Measurements from ENCODE around the gene MXD4. TPM values are rescaled to one million over a fixed set of nuclear protein-coding genes. Genes with fewer than 3 reads are reported as not detected.
"Not testable (repeated sequence)": the region's sequence is repeated elsewhere in the genome, so short reads cannot be mapped to it uniquely, and the experiment has no call there.

The MXD4 gene
- total RNA-seq, 1 donor from 2014 or later, result 102 TPM

DNA sequence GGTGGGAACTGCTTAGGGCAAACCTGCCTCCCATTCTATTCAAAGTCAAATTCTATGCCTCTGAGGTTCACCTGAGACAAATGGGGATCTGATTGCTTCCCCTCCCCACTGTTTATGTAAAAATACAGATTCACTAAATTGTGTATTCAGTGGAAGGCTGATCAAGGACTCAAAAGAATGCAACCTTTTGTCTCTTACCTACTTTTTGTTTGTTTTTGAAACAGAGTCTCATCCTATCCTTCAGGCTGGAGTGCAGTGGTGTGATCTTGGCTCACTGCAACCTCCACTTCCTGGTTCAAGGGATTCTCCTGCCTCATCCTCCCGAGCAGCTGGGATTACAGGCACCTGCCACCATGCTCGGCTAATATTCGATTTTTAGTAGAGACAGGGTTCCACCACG lies 40.5 kb downstream of the MXD4 start:
- DNase-seq (ENCODE audit: low read depth), result not testable (repeated sequence)

DNA sequence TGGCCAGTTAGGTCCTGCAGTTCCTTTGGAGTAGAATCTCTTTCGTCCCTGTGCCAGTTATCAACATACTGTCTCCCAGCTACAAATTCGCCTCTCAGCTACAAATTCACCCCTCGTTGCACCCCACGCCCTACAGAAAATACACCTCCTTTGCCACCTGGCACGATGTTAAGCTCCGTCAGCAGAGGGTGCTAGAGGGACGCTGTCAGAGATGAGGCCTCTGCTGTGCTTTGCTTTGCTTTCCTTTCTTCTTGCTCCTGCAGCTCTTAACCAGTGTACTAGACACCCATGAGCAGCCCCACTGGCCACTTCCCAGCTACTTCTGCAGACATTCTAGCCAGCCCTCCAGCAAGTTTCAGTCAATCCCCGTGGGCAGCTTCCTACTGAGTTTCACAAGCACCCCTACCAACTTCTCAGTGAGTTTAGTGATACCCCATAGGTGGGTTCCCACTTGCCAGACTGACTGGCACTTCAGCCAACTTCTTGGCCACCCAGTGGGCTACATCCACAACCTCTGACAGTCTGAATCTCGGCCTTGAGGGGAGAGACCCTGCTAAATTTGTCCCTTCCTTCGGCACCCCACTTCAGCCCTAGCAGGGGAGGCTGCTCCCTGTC lies 41.8 kb downstream of the MXD4 start:
- DNase-seq (ENCODE audit: low read depth), result peak; percentile 58

DNA sequence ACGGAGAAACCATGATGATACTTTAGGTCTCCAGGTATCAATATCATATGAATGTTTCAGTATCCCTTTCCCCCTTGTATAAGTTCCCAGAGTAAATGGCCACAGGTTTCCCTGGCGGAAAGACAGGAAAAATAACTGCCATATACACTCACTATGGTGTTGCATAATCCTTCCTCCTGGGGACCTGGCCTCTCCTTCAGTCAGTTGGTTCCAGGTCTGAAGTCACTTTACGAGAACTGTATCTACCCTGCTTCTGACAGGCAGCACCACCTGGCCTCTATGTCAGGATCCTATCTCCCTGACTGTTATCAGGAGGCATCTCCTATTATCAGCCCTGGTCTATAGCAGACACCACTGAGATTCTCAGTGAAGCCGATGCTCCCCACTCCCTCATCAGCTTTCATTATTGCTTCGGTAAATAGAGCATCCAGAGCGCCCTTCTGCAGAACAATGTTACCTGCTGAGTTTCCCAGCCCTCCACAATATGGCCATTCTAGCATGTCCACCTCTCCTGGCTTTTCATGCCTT lies 42.6 kb downstream of the MXD4 start:
- DNase-seq (ENCODE audit: low read depth), result no peak

DNA sequence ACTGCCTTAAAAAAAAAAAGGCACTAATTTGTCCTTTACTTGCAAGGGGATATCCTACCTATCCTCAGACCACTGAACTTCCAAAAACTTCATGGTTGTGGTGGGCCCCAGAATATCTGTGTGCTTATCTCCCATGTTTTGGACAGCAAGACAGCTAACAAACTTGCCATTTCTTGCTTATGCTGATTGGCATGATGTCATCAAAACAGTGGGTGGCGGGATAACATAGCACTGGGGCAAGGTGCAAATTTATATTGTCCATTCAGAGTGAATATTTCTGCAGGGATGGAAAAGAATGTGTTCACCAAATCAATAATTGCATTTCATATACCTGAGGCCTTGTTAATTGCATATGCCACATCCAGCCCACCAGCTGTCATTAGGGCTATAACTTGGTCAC lies 43.5 kb downstream of the MXD4 start:
- no peak for DNase-seq (ENCODE audit: low read depth)

DNA sequence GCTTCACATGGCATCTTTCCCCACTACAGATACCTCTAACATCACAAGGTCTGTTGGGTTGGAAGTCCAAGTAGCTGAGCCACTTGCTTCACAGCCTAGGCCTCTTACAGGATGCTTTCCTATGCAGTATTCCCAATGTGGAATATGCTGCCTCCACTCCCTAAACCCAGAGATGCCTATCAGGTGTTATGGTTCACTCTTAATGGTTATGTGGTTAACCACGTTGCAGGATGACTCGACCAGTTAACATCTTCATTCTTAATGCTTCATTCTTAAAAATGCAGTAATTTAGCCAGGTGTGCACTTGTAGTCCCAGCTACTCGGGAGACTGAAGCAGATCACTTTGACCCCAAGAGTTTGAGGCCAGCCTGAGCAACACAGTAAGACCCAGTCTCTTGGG lies 44.2 kb downstream of the MXD4 start:
- peak; percentile 61 for DNase-seq (ENCODE audit: low read depth)

DNA sequence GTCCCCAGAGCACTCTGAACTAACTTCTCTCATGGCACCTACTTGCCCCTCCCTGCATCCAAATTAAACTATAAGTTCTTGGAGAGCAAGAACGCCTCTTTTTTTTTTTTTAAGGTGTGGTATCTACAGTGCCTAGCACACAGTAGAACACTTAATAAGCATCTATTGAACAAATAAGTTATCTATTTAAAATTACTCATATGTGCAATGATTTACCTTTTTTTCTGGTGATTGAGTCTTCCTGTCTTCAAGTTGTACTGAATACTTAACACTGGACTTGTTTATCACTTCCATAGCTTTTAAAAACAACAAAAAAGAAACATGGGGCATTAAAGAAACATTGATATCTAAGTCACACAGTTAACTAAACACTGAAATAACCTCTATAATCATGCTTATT lies 49.1 kb downstream of the MXD4 start:
- peak; percentile 54 for DNase-seq (ENCODE audit: low read depth)

DNA sequence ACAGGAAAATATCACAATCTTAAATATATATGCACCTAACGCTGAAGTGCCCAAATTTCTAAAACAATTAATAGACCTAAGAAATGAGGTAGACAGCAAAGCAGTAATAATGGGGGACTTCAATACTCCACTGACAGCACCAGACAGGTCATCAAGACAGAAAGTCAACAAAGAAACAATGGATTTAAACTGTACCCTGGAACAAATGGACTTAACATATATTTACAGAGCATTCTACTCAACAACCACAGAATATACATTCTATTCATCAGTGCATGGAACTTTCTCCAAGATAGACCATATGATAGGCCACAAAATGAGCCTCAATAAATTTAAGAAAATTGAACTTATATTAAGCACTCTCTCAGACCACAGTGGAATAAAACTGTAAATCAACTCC lies 59.1 kb downstream of the MXD4 start:
- not testable (repeated sequence) for DNase-seq (ENCODE audit: low read depth)

Other genes starting within 250 kb of the MXD4 start
- 0.17 and 1.2 TPM in 2 replicates for gene NAT8L, start 202.8 kb downstream of the MXD4 start, total RNA-seq
- 6.9 and 12.6 TPM in 2 replicates for gene HAUS3, start 20.0 kb downstream of the MXD4 start, total RNA-seq
- gene POLN, start 20.0 kb downstream of the MXD4 start, total RNA-seq, result 1.2 and 5.5 TPM in 2 replicates
- 3.0 and 9.2 TPM in 2 replicates for gene ZFYVE28, start 156.5 kb upstream of the MXD4 start, total RNA-seq
- 0.30 TPM in 1 of 2 replicates, not detected in the other for gene CFAP99, start 156.8 kb upstream of the MXD4 start, total RNA-seq
- 74.7 and 139 TPM in 2 replicates for gene RNF4, start 207.0 kb upstream of the MXD4 start, total RNA-seq